GM19351 (cell line): ENCODE results near the gene CHPF.
A peak's percentile ranks its signal among the peaks of the same experiment; 100 is the strongest.

Source experiments
- ATAC-seq: cut with Tn5 transposase; IDR thresholded peaks from one replicate; pipeline ENCODE4 v1.9.1; 2021; ENCODE audit warnings: mild to moderate bottlenecking, moderate library complexity; ENCODE audit not compliant: unreplicated experiment

The CHPF gene

DNA sequence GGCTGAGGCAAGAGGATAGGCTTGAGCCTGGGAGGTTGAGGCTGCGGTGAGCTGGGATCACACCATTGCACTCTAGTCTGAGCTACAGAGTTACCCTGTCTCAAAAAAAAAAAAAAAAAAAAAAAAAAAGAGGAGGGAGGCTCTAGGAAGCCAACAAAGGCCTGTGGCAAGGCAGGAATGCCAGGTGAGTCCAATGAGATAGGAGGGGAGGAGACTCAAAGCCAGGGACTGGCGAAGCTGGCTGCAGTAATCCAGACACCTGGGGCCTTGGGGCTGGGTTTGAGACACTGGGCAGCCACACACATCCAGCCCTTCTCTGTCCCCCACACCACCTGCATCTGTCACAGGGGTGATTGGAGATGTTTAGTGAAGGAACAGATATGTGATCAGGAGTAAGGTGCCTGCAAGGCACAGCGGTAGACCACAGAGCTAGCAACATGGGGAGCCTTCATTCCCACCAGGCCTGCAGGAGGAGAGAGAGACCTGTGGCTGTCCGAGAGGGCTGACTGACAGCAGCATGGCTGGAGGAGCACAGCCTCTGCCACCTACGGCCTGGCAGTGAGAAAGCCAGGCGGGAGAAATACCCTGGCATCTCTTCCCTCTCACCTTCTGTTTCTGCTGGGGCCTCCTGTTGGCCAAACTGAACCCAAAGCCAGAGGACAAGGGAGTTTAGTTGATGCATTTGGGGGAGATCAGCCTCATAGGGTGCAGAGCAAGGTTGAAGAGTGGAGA is 9.5 kb downstream of the CHPF start:
- ATAC-seq: no peak

DNA sequence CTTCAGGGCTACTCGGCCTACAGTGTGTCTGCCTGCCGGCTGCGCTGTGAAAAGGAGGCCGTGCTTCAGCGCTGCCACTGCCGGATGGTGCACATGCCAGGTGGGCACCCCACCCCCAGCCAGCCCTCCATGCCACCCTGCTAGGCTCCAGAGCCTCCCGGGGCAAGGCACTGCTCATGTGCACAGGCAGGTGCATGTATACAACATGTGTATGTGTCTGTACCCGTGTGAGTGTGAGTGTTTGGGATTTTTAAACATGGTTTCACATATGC is 11.3 kb downstream of the CHPF start:
- ATAC-seq: no peak

DNA sequence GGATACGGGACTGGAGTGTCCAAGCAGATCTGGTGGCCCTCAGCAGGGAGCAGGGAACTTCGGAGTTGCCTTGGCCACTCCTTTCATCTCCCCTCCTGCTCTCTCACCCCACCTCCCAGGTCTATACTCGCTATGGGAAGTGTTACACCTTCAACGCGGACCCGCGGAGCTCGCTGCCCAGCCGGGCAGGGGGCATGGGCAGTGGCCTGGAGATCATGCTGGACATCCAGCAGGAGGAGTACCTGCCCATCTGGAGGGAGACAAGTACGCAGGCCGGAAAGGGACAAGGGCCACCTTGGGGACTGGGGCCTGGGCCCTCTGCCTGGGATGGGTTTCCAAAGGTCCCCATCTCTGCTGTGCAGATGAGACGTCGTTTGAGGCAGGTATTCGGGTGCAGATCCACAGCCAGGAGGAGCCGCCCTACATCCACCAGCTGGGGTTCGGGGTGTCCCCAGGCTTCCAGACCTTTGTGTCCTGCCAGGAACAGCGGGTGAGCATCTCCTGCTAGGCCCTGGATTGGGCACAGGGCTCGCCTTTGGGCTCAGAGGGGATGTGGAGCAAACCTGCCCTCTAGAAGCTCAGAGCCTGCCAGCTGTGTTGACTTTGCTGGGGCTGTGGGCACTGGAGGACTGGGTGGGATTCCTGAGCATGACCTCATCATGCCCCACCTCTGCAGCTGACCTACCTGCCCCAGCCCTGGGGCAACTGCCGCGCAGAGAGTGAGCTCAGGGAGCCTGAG is 11.8 kb downstream of the CHPF start:
- no peak for ATAC-seq

DNA sequence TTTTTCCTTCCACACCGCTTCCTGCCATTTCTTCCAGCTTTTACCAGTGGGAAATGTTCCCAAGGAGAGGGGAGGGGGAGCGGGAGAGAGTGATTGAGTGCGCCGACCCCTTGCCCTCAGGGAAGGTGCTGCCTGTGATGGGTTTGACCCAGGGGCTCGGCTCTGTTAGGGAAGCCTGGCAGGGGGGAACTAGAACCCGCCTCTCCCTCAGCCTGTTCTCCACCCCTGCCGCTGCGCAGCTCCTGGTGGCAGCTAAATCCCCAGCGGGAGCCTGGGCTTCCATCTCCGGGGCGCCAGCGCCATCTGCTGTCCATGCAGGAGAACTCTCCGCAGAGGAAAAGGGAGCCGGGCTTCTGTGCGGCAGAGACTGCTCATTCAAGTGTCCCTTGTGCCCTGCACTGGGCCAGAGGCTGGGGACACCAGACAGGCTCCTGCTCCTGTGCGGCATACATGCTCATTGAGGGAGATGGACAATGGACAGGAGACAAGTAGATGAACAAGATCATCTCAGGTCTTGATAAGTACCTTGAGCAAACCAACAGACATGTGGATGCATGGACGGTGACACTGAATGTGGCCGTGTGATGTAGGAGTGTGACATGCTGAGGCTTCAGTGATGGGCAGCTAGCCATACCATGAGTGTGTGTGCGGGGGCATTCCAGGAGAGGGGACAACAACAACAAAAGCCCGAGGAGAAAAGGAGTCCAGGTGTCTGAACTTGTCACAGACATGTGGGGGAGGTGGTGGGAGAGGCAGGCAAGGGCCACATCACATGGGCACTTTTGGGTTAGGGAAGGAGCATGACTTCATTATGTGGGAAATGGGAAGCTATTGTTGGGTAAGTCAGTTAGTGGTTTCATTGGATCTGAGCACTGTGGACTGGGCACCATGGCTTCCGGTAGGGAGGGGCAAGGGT is 13.3 kb downstream of the CHPF start:
- ATAC-seq: peak; percentile 86

DNA sequence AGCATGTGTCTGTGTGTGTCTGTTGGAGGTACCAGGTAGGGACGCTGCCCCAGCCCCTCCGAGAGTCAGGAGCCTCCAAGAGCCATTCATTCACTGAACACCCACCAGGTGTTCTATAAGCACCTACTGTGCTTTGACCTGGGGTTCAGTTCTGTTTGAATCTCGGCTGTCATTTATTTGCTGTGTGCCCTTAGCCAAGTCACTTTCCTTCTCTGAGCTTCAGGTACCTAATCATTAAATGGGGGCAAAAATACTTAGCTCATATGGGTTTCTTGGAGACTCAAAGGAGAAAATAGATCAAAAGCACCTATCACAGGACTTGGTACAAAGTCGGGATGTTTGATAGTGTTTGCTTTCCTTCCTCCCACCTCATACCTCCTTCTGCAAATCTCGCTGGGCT is 16.1 kb downstream of the CHPF start:
- no peak for ATAC-seq

DNA sequence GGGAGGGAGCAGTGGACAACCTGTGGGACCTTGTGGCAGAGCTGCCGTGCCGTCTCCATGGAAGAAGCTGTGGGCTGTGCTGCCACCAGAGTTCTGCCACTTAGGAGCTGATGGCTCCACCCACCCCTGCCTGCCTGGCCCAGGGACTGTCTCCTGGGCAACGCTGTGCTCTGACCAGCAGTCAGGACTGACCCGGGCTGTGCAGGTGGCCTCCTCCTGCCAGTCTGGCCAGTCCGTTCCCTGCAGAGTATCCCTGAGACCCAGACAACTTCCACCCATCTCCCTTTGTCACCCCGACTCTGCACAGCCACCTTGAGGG is 16.6 kb downstream of the CHPF start:
- no peak for ATAC-seq

DNA sequence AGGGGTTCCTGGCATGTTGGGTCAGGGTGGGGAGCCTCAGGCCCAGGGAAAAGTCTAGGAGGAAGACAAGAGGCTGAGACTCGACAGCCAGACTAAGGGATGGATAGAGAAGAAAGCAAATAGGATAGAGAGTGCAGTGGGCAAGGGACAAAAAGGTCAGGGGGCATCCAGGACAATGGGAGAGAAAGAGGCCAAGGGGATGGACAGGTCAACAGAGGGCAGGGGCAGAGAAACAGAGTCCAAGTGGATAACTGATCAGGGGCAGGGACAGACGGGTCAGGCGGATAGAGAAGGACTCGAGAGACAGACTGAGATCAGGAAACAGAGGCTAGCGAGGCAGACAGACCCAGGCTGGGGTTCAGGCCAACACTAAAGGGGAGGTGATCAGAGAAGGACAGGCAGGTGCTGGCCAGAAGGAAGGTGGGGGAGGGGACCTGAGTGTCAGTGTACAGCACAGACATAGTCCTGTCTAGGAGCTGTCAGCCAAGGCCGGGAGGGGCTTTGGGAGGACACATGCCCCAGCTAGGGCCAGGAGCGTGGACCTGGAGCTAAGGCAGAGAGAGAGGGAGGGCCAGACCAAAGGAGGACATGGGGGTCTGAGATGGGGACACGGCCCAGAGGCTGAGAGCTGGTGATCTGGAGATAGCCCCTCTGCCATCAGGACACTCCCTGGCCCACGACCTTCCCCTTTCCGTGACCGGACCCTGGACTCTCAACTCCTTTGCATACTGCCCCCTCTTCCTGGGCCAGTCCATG is 17.1 kb downstream of the CHPF start:
- no peak for ATAC-seq

DNA sequence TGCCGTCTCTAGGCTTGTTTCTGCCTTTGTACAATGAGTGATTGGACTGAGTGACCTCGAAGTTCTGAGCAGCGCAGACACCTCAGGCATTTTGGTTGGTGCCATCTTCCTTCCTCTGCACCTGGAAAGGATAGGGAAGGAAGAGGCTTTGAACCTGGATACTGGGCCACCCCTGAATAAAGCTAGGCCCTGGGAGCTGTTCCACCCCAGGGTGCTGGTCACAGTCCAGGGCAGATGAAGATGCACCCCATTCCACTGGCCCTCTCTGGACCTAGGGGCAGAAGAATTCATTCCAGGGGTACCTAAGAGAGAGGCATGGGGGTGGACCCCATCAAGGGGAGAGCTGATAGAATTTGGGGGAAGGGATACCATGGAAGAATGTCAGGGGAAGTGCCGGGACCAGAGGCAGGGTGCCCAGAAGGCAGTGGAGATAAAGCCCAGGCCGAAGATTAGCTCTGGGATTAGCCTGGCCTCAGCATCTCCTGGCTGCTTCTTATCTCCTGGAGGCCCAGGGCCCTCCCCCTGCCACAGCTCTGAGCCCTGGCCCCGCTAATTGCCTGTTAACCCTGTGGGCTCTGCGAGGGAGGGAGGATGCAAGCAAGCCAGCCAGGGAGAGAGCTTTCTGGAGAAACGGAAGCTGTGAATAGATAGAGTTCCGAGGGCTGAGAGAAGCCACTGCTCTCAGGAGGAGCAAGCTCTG is 17.9 kb downstream of the CHPF start:
- no peak for ATAC-seq

DNA sequence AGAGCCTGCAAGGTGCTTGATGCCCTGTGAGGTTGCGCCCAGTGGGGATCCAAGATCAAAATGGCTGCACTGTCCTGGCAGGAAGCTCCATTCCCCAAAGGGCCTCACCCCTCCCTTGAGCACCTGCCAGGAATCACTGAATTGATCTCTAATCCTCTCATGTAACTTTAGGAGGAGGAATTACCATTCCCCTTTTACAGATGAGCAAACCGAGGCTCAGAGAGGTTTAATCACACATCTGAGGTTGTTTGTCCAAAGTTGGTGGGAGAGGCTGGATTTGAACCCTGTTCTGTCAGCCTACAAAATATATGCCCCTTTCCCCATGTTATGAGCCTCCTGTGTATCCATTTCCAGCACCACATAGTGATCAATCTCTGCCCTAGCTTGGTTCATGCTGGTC is 18.8 kb downstream of the CHPF start:
- ATAC-seq: no peak

DNA sequence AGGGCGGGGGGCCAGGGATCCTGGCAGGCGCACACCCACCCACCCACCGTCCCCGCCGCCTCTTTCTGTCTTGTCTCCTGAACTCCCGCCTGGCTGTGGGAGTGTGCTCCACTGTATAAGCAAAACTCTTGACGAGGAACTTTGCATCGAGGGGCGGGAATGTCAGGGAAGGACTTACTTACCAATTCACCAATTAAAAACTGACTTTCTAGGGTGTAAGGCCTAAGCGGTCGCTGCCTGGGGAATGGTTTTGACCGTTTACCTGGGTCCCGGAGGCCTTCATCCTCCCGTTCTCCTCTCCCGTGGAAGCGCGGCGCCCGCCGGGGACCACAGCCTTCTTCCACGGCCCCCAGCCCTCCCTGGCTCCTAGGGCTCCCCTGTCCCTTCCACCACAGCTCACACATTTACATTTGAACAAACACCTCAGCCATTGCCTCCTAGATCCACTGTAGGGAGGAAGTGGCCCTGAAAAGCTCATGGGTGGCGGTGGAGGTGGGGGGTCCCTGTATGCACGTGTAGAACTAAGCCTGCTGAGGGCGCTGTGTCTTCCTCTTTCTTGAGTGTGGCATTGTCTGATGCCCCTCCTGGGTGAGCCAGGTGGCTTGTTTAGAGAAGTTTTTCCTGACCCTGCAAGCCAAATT is 20.5 kb downstream of the CHPF start:
- no peak for ATAC-seq

DNA sequence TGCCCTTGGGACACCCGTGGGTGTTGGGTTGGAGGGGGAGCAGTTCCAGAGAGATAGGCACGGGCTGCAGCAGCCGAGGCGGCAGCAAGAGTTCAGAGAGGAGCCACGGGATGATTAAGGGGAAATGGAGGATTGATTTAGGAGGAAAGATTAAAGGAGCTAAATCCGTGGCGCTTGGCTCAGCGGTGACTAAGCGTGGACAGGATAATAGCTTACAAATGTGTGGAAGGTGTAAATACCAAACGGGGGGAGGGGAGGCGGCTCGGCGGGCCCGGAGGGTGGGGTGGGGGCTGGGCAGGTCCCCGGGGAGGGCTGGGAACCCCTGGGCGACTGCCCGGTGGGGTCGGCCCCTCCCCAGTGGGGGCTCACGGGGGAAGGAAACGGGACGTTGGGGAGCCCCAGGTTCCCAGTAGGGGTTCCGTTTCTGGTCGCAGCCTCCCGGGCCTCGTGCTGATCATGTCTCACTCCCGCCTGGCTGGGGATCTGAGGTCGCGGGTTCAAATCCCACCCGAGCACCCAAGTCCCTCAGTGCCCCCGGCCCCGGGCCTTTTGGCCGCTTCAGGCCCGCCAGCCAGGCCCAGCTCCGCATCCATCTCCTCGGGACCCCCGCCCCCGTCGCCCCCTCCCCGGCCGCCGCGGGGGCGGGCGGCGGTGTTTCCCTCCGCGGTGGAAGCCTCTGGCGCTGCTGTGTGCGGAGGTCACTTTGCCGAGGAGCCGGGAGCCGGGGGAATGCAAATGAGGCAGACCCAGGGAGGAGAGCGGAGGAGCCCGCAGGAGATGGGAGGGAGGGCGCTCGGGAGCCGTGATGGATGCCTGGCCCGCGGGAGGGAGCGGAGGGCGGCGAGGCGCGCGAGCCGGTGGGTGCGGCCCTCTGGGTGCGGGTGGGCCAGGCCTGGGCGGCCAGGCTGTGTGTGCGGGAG is 21.2 kb downstream of the CHPF start:
- ATAC-seq: no peak

DNA sequence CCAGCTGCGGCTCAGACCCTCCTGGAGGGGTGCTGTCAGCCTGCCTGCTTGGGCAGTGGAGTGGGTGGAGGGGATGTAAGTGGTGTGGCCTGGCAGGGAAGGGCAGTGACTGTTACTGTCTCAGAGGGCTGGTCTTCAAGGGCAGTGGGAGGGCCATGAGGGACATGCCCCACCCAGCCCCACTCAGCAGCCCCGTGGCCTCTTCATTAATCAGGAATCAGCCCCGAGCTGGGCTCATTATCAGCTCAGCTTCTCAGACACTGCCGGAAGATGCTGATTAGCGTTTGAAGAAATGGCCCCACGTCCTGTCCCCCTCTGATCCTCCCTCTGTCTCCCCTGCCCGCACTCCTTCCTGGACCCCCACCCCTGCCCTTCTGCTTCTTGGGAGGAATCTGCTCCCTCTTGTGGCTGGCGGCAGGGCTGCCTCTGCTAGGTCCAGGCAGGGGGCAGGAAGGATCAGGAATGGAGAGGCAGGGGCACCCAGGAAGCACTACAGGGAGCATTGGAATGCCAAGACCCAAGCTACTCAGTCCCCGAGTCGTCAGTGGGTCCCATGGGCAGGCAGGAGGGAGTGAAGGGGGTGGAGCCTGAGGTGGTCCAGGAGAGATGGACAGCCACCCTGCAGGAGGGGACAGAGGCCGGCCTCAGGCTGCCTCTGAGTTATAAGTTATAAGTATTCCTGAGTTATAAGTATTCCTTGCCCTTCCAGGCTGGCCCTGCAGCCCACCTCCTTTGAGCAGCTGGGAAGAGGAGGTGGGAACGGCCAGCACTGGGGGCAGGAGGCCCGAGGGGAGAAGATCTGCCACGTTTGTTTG is 22.3 kb downstream of the CHPF start:
- ATAC-seq: no peak

DNA sequence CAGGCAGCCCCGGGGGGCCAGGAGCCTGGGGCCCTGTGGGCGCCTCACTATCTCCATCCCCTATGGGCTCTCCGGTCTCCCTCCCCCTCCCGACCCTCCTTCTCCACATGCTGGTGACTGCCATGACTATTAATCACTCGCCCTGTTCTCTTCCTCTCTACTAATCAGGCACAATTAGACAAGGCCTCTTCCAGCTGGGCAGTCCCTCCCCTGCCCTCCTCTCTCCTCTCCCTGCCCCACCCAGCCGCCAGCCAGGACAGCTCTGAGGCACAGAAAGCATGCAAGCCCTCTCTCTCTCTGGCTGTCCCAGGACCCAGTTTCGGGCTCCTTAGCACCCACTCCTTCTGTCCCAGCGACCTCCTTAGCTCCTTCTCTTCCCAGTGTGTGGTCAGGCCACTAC is 23.5 kb downstream of the CHPF start:
- no peak for ATAC-seq

DNA sequence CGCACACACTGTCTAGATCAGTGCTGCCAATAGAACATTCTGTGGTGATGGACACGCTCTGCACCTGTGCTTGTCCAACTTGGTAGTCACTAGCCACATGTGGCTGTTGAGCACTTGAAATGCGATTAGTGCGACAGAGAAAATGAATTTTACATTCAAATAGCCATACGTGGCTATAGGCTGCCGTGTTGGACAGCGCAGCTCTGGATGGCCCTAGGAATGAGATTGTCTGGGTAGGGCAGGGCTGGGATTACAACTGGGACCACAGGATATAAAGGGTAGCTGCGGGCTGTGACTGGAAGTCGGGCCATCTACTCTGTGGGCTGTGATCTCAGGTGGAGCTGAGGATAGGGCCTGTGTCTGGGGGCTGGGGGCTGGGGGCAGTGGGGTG is 24.1 kb downstream of the CHPF start:
- no peak for ATAC-seq

DNA sequence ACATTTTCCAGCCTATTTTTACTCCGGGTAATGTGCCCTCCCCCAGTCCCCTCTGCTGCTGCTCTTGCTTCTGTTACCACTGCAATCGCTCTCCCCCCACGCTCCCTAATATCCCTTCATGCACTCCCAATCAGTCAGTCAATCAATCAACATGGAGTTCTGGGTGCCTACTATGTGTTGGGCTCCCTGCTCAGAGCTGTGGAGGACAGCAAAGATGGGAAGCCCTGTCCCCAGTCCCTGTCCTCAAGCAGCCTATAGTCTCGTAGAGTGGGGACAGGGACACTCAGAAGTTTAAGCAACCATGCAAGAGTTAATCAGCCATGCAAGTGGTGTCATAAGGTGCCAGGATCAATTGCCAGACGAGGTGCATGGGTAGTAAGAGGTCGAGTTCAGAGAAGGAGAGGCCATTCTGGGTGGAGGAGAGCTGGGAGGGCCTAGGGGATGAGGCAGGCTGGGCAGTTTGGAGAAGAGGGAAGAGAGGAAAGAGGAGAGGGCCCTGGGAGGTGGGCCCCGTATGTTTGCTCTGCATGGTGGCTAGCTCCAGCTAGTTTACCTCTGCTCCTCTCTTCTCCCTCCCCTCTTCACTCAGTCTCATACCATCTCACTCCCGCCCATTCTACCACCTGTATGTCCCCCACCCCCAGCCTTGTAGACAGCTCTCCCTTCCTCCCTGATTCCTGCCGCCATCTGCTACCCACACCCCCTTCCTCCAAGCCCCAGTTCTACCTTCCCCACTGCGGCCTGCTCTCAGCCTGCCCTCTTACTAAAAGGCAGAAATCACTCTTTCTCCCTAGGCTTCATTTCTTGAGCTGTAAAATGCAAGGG is 25.4 kb downstream of the CHPF start:
- ATAC-seq: no peak

DNA sequence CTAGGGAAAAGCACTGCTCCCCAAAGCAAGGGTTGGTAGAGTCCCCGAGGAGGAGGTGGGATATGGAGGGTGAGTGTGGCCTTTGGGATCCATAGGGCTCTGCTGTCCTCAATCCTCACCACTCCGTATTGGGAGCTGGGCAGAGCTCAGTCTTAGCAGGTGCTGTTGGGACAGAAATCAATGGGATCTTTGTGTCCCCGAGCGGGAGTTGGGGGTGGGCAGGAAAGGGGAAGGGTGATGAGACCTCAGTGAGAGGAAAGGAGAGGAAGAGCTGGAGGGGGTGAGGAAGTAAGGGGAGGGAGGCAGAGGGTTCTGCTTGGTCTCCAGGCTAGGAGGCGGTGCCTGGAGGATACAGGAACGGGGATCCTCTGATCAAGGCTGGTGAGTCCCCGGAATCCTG is 26.7 kb downstream of the CHPF start:
- no peak for ATAC-seq

DNA sequence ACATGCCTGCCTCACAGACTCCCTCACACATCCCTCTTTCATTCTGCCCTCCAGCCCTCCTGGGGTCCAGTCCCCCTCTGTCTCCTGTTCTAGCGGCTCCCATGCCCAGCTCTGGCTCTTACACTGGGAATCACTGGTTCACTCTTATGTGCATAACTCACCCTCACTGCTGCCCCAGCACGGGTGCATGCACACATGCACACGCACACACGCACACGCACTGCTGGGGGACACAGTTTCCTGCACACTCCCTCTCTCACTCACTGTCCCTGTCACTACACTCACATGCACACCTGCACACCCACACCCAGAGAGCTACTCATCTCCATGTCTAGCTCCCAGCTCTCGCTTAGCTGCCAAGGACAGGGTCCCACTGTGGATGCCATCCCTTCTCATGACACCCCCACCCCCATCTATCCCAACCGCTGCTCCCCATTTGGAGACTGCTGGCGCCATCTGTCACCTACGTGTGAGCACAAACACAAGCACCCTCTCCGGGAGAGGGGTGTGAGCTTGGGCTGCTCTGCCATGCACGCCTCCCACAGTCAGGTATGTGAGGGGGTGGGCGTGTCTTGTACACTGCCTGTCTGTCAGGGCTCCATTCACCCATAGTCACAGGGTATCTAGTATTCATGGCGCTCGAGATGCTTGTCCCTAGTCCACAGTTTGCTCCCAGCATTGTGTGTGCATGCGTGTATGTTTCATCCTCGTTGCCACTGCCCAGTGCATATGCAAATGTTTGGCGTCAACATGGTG is 27.6 kb downstream of the CHPF start:
- no peak for ATAC-seq
